GM12891 (cell line): Measurements from ENCODE around the gene CACNG7.

Experiments used
- PAX5 ChIP-seq: IDR thresholded peaks from 2 replicates; pipeline ENCODE4 v1.6.1; 2011; ENCODE audit warnings: low read length, moderate library complexity, mild to moderate bottlenecking; ENCODE audit not compliant: insufficient read depth, severe bottlenecking
- POLR2A ChIP-seq: IDR thresholded peaks from 2 replicates; pipeline ENCODE4 v1.6.1; 2011; ENCODE audit warnings: low read depth, low read length, control low read depth
- POLR2AphosphoS5 ChIP-seq: IDR thresholded peaks from 2 replicates; pipeline ENCODE4 v1.6.1; 2011; ENCODE audit warnings: low read depth, low read length, control low read depth
- POU2F2 ChIP-seq: IDR thresholded peaks from 2 replicates; pipeline ENCODE4 v1.6.1; 2011; ENCODE audit warnings: low read depth, mild to moderate bottlenecking, control low read depth, low read length, moderate library complexity
- TAF1 ChIP-seq: IDR thresholded peaks from 2 replicates; pipeline ENCODE4 v1.6.1; 2011; ENCODE audit warnings: low read depth, low read length, control low read depth

GRCh38 chr19:53966931-53967330, 57.9 kb downstream of the CACNG7 start:
- TF ChIP-seq POLR2A: no peak
- no peak for TF ChIP-seq TAF1
- no peak for TF ChIP-seq POLR2AphosphoS5
- no peak for TF ChIP-seq PAX5
- TF ChIP-seq POU2F2: no peak
